ENCODE data around the gene PPP1R10.
A peak's percentile ranks its signal among the peaks of the same experiment; 100 is the strongest.
"Not testable (repeated sequence)": the region's sequence is repeated elsewhere in the genome, so short reads cannot be mapped to it uniquely, and the experiment has no call there.

Gene PPP1R10

DNA sequence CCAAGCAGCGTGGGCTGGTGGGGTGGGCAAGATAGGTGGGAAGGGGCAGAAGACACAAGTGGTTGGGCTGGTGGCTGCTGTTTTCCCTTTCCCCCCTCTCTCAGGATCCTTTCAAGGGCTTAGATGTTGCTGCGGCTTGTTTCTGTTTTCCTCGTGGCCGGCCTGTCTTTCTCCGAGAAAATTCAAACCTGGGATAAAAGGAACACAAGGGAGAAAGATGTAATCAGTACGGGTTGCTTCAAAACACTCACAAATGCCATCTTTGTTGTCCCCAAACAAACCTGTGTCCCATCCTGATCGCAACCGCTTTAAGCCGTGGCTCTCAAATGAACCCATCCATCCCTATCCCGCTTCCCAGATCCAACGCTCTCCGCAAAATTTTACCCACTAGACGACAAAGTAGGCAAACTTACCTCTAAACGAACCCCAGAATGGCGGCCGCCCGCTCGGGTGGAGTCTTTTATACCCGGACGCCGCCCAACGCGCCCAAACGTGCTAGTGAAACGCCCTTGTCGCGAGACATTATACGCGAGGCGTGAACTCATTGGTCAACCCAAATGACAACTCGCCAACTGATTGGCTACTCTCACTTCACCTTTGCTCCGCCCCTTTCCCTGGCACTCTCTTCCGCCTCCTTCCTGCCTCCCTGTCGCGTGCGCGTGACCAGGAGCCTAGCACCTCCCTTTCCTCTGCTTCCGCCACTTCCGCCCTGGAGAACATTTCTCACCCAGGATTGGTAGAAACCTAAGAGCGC lies at the start of gene PPP1R10:
Gene PPP1R10 (minus strand): TSS at position 433 of the 754 bp plus-strand sequence. CDS start 7,299 bp downstream, outside the sequence.
- DNase-seq: peak; percentile 100

DNA sequence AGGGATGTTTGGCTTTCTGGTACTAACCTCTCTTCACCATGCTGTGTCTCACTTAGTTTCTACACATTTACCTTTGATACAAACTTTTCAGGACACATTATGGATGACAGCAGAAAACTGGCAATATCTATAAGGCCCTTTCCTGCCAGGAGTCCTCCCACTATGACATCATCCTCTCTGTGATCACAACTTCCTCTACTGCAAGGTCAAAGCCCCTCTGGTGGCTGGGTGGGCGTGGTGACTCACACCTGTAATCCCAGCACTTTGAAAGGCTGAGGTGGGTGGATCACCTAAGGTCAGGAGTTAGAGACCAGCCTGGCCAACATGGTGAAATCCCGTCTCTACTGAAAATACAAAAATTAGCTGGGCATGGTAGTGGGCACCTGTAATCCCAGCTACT lies 49.3 kb upstream of the PPP1R10 start:
- DNase-seq: not testable (repeated sequence)

GRCh38 chr6:30664994-30665767 lies 48.1 kb upstream of the PPP1R10 start:
- DNase-seq: no peak

DNA sequence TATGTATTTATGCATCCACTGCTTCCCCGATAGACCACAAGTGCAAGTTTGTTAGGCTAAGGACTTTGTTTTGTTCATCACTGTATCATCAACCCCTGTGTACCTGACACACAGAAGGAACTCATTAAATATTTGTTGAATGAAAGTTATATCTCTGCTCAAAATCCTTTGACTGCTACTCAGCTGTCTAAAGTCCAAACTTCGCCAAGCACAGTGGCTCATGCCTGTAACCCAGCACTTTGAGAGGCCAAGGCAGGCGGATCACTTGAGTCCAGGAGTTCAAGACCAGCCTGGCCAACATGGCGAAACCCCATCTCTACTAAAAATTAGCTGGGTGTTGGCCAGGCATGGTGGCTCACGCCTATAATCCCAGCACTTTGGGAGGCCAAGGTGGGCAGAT lies 40.9 kb upstream of the PPP1R10 start:
- DNase-seq: not testable (repeated sequence)

DNA sequence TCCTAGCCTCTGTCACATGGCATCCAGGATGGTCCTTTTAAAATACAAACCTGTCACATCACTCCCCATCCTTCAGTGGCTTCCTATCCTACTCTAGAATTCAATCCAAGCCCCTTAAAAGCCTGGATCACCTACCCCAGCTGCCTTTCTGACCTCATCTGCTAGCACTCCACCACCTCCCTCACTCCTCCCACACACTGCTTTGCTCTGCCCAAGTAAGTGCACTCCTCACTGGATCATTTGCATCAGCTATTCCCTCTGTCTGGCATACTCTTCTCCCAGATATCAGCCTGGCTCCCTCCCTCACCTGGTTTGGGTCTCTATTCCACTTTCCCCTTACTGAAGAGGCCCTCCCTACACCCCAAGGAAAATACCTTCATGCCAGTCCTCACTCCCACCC lies 40.4 kb upstream of the PPP1R10 start:
- DNase-seq: no peak

- no peak for DNase-seq
Observed at GRCh38 chr6:30656513-30656912, 39.5 kb upstream of the PPP1R10 start.

DNA sequence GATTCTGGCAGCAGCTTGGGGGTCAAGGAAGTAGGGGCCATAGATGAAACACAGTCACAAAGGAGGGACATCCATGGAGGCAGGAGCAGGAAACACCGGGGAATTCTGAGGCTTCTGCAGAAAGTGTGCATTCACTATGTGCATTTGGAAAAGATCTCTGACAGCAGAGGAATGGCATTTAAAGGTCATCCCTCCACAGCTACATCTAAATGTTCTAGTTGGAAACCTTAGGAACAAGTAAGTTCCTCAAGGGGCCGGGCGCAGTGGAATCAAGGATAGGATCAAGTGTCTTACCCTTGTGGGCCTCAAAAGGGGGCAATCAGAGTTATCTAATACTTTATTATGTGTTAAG lies 38.7 kb upstream of the PPP1R10 start:
- DNase-seq: no peak

DNA sequence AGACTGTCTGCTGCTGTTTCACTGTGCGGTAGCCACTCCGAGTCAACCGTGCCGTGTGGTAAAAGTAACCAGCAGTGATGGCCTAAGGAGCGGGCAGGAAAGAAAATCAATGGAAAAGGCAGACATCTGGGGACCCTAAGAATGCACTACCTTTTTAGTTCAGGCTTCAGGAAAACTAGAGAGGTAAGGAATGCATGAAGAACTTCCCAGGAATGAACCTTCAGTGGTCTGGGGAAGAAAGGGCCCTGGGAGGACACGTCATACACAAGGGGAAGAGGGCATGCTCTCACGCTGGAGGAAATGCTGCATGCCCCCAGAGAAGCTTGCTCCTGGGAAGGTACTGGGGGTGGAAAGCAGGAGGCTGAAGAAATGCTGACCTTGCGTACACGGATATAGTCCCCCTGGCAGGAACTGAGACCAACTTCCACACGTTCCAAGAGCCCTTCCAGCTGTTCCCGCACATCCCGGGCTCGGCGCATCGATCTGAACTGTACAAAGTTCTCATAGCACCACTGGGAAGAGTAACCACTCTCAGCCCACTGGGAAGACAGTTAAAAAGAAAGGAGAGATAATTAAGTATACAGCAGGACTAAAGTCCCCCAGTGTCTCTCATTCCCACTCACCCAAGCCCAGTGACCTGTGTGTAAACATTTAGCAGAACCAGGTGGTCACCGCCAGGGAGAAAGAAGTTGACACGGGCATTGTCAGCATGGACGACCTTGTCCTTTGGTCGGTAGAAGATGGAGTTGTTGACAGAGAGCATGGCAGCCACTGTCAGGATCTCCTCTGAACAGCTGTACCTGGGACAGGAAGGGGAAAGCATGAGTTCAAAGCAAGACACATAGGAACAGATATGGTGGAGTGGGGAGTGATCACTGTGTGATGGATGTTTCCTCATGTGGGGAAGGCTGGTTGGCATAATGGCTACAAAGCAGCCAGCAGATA lies 38.0 kb upstream of the PPP1R10 start:
- DNase-seq: no peak

DNA sequence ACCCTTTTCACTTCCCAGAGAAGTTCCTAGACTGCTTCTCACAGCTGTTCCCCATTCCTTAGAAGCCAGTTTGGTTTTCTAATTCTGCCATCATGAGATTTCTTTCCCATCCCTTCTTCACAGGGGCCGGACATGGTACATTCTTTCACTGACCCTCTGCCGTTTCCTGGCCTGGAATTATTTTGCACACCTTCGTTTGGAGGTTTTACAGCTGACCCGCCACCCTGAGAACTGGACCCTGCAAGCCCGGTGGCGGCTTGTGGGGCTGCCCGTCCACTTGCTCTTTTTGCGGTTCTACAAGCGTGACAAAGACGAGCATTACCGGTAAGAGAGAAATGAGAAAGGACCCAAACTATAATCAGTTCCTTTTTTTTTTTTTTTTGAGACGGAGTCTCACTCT lies 34.1 kb upstream of the PPP1R10 start:
- DNase-seq: no peak

- peak; percentile 85 for DNase-seq
Observed at GRCh38 chr6:30647242-30648116, 30.4 kb upstream of the PPP1R10 start.

GRCh38 chr6:30646450-30647241 lies 29.6 kb upstream of the PPP1R10 start, which contains the start of gene C6orf136:
Gene C6orf136, plus strand, starts transcription at chr6:30647133. Its CDS starts 99 bp downstream, at chr6:30647232.
- DNase-seq: peak; percentile 89

DNA sequence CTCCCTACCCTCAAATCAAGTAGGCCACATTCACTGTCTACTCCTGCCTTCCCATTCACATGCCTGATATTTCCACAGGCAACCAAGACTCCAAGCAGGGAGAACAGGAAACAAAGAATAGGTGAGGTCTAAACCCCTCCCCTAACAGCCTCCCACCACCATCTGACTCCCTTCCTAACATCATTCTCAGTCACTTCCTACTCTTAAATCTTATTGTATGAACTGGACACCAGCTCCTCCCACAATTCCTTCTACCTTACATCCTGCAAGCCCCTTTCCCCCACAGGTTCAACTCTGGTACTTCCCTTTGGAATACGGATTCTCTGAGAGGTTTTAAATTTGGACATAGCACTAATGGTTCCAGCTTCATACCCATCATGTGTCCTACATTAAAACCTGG lies 28.9 kb upstream of the PPP1R10 start:
- no peak for DNase-seq

GRCh38 chr6:30644769-30645168 lies 27.7 kb upstream of the PPP1R10 start:
- no peak for DNase-seq

DNA sequence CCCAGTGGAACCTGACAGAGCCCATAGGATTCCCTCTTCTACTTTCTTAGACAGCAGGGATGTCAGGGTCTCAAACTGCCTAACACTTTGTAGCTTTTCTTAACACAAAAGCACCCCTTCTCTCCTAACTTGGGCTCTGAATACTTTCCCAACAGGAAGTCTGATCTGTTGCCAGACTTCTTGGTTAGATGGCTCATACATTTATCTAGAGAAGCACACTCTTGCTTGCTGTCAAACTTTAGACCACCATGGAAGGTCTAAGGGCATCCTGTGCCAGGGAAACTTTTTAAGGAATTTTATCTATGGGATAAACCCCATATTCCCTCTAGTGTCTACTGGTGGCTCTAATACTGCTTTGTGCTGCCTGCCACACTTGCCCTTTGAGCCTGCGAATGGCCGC lies 26.6 kb upstream of the PPP1R10 start:
- DNase-seq: no peak

GRCh38 chr6:30641048-30641447 lies 24.0 kb upstream of the PPP1R10 start:
- DNase-seq: no peak

- no peak for DNase-seq
Observed at GRCh38 chr6:30640481-30640880, 23.4 kb upstream of the PPP1R10 start.

- no peak for DNase-seq
Observed at GRCh38 chr6:30635834-30636233, 18.8 kb upstream of the PPP1R10 start.

DNA sequence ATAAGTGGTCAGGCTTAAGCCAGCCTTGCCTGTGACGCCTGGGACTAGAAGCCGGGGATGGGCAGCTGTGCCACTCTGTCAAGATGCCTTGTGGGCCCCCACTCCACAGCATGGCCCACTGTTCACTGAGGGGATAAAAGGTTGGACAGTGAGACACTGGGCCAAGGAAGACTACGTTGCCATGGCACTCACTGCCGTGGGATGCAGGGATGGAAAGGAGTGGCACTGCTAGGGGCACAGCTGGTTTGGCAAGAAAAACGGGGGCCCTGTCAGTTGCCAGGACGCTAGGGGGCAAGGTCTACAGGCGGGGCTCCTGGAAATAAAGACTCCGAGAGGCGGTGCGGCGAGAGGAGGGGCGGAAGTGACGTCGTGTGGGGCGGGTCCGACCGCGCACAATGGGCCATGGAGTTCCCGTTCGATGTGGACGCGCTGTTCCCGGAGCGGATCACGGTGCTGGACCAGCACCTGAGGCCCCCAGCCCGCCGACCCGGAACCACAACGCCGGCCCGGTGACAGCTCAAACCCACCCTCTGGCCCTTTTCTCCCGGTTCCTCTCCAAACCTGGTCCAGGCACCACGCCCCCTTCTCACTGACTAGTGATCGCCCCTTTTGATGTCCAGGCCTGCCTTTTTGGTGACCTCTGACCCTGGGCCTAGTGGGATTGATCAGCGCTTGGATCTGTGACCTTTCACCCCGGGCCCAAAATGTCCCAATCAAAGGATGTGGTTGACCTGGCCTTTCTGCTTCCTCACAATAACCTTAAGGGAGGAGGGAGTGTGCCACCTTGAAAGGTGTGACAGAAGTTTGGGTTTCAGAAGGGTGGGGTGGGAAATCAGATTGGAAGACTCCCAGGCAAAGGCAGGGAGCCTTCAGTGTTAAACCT lies 9.7 kb upstream of the PPP1R10 start, which contains the start of gene ATAT1:
Gene ATAT1 (plus strand): TSS at position 391 of the 883 bp plus-strand sequence.
- DNase-seq: peak; percentile 78

DNA sequence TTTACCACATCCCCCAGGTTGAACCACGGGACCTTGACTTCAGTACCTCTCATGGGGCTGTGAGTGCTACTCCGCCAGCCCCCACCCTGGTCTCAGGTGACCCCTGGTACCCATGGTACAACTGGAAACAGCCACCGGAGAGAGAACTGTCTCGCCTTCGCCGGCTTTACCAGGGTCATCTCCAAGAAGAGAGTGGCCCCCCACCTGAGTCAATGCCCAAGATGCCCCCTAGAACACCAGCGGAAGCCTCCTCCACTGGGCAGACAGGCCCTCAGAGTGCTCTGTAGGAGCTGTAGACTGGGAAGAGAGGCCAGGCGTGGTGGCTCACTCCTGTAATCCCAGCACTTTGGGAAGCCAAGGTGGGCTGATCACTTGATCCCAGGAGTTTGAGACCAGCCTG lies 8.5 kb upstream of the PPP1R10 start:
- DNase-seq: no peak

DNA sequence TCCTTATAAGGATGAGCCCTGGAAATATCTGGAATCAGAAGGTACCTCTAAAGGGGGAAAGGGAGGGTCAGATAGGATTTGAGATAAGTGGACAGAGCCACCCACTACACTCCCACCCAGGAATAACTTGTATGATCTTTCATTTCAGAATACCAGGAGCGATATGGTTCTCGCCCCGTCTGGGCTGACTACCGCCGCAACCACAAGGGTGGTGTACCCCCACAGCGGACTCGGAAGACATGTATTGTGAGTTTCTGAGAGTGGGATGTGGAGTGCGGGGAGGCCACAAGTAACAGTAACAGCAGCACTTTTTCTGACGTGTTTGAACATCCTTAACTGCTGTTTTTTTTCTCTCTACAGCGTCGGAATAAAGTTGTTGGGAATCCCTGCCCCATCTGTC lies 2.5 kb upstream of the PPP1R10 start:
- no peak for DNase-seq

Measured in NCI-H1436 (cell line).